Ovary (tissue), 9 donors: ENCODE results near the gene USH2A. TPM values are rescaled to one million over a fixed set of nuclear protein-coding genes. Genes with fewer than 3 reads are reported as not detected.
"Not testable (repeated sequence)": the region's sequence is repeated elsewhere in the genome, so short reads cannot be mapped to it uniquely, and the experiment has no call there.

Source experiments
- DNase-seq, 5 donors: peaks; one replicate each; pipeline ENCODE4 v3.0.0-alpha.2; 2019 to 2020
- H3K27ac ChIP-seq, 2 donors: fragments of 200-600 bp; one replicate each; pipeline versions ENCODE4 v1.5.1 to v1.8.0; 2019 to 2022
- H3K27me3 ChIP-seq: fragments of 200-600 bp; one replicate; pipeline ENCODE4 v1.8.0; 2022
- H3K36me3 ChIP-seq: fragments of 200-600 bp; sonication (generic); one replicate; pipeline ENCODE4 v1.5.1; 2019
- H3K4me1 ChIP-seq: one replicate; pipeline ENCODE4 v1.8.1; 2013; ENCODE audit warnings: mild to moderate bottlenecking, moderate library complexity; ENCODE audit not compliant: insufficient read depth
- H3K4me3 ChIP-seq: fragments of 200-600 bp; sonication (generic); one replicate; pipeline ENCODE4 v1.5.1; 2017
- H3K9me3 ChIP-seq, 2 donors: fragments of 200-600 bp in 1 of 2; sonication (generic) in 1 of 2; one replicate each; pipeline versions ENCODE4 v1.5.1 to v1.8.1; 2013 to 2019; ENCODE audit warnings: mild to moderate bottlenecking in 1 of 2, moderate library complexity in 1 of 2
- CTCF ChIP-seq, 3 donors: fragments of 450-650 bp in 2 of 3; fragments of 200-600 bp in 1 of 3; IDR thresholded peaks; one replicate each; pipeline versions ENCODE4 v1.5.1 to v1.8.0; 2016 to 2022; ENCODE audit warnings: antibody characterized with exemption in 3 of 3, mild to moderate bottlenecking in 1 of 3
- EP300 ChIP-seq: sonication (generic); formaldehyde crosslinking; IDR thresholded peaks from one replicate; pipeline ENCODE4 v1.6.1; 2017; ENCODE audit warnings: antibody characterized with exemption
- POLR2A ChIP-seq: fragments of 450-650 bp; IDR thresholded peaks from one replicate; pipeline ENCODE4 v1.6.1; 2017; ENCODE audit warnings: antibody characterized with exemption, mild to moderate bottlenecking, moderate library complexity
- WGBS, 3 donors: extraction: QIAGEN DNeasy Blood & Tissue Kit in 1 of 3; methylation state at CpG; one replicate each; pipeline versions ENCODE4 v1.1.5 to v1.1.7; 2013 to 2017; 5-methylcytosine and 5-hydroxymethylcytosine counted together
- intact Hi-C, 4 donors: fragments of 100-400 bp; cut with DNase I; formaldehyde crosslinking; loops; one replicate each; pipeline versions ENCODE4 v1.11.0 to v1.15.1; 2022 to 2023
- polyA plus RNA-seq, 2 donors: library from polyadenylated mRNA; stranded (reverse); fragments of 200-250 nt in 1 of 2; fragments of 350-450 nt in 1 of 2; fragmentation: Illumina TruSeq in 1 of 2; extraction: RNeasy Lipid Tissue Mini Kit (QIAGEN cat#74804) in 1 of 2; gene quantifications; one replicate each; pipeline ENCODE4 v1.2.3, GENCODE V29; 2013 to 2014
- total RNA-seq, 7 donors: library from RNA; depleted of rRNA in 2 of 7; stranded (reverse); fragments of >200 nt in 2 of 7; fragmentation: NEBNext Ultra II Directional in 3 of 7; extraction: Animal tissue kit (Norgen Biotek cat#: 25700) in 3 of 7; gene quantifications; one replicate each; pipeline versions ENCODE4 v1.1.0 to v1.2.4, GENCODE V29; 2016 to 2023
- donor health status: DM: no; HTN: no; CAD: no; lungs with moderate emphysema.
- donor health status: DM: no; HTN: no; CAD: no.
- donor health status: Bipolar disorder and iron deficiency.
- donor health status: DM: yes; HTN: yes; CAD: no.
- donor health status: DM: no; HTN: no; CAD: no.
- donor health status: DM: yes; HTN: yes; CAD: no.

Gene USH2A
- total and polyA plus RNA-seq, 9 donors: 0.01 to 0.11 TPM; not detected in 7

GRCh38 chr1:216368249-216368648 is 55.0 kb downstream of the USH2A start:
- Histone ChIP-seq H3K4me1 (no peaks in the 10 kb centered on the region), H3K27ac (no peak overlapping the region), H3K27me3 (no peaks in the 10 kb centered on the region), H3K36me3 (no peaks in the 10 kb centered on the region), H3K4me3 (no peak overlapping the region), H3K9me3 (no peaks in the 10 kb centered on the region)
- WGBS, 3 donors: 75 to 80% (median 78%) methylated on average over 2 of the region's 2 CpGs
- no peak for DNase-seq
- intact Hi-C loops: no loop called here
- no peak for TF ChIP-seq EP300

GRCh38 chr1:216366979-216367378 is 56.3 kb downstream of the USH2A start:
- no peak overlapping the region for H3K4me3 ChIP-seq
- H3K27me3 ChIP-seq: no peaks in the 10 kb centered on the region
- no peak for DNase-seq
- H3K36me3 ChIP-seq: no peaks in the 10 kb centered on the region
- H3K9me3 ChIP-seq: no peaks in the 10 kb centered on the region
- intact Hi-C loops: no loop called here
- no peak for TF ChIP-seq CTCF (IDR thresholded peaks at IDR 0.05)
- TF ChIP-seq EP300: no peak
- no peak for TF ChIP-seq POLR2A
- no peaks in the 10 kb centered on the region for H3K4me1 ChIP-seq
- no peak overlapping the region for H3K27ac ChIP-seq

GRCh38 chr1:216356945-216357344 is 66.3 kb downstream of the USH2A start:
- H3K36me3 ChIP-seq: no peaks in the 10 kb centered on the region
- H3K27me3 ChIP-seq: no peaks in the 10 kb centered on the region
- intact Hi-C loops: no loop called here
- H3K9me3 ChIP-seq: no peaks in the 10 kb centered on the region
- H3K4me1 ChIP-seq: no peaks in the 10 kb centered on the region
- TF ChIP-seq EP300: no peak
- TF ChIP-seq CTCF (IDR thresholded peaks at IDR 0.05): no peak
- no peak for TF ChIP-seq POLR2A
- no peak for DNase-seq
- 60 to 81% (median 63%) methylated on average over 2 of the region's 2 CpGs for WGBS, 3 donors
- H3K27ac ChIP-seq: no peak overlapping the region
- no peak overlapping the region for H3K4me3 ChIP-seq

DNA sequence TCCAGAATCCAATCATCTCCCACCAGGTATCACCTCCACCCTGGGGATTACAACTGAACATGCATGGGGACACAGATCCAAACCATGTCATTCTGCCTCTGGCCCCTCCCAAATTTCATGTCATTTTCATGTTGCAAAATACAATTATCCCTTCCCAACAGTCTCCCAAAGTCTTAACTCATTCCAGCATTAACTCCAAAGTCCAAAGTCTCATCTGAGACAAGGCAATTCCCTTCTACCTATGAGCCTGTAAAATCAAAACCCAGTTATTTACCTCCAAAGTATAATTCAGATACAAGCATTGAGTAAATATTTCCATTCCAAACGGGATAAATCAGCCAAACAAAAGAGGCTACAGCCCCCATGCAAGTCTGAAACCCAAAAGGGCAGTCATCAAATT is 73.1 kb downstream of the USH2A start:
- no peak for DNase-seq
- no peaks in the 10 kb centered on the region for H3K27me3 ChIP-seq
- no peaks in the 10 kb centered on the region for H3K4me1 ChIP-seq
- no peak for TF ChIP-seq CTCF (IDR thresholded peaks at IDR 0.05)
- TF ChIP-seq POLR2A: no peak
- no peak for TF ChIP-seq EP300
- H3K4me3 ChIP-seq: no peak overlapping the region
- H3K36me3 ChIP-seq: no peaks in the 10 kb centered on the region
- intact Hi-C loops: no loop called here
- WGBS, 3 donors: 27 to 53% (median 36%) methylated on average over 1 of the region's 1 CpG
- no peak overlapping the region for H3K27ac ChIP-seq
- no peaks in the 10 kb centered on the region for H3K9me3 ChIP-seq

DNA sequence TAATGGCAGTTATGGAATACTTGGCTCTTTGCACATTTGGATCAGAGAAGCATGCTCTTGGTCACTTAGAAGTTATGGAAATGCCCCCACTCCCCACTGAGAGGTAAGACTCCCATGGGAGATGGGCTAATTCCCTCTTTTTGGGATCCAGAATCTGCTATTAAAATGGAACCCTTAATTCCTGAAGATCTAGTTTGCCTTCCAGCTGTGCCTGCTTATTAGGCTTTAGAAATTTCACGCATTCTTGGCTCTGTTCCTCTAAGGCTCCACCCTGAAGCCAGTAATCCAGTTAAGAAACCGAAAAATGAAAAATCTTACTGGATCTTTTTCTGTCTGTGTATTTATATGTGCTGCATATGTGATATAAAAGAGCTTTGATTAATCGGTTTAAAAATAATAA is 76.7 kb downstream of the USH2A start:
- WGBS, 3 donors: 71 to 81% (median 75%) methylated on average over 3 of the region's 3 CpGs
- no peak overlapping the region for H3K4me3 ChIP-seq
- H3K4me1 ChIP-seq: no peaks in the 10 kb centered on the region
- no peak overlapping the region for H3K27ac ChIP-seq
- no peaks in the 10 kb centered on the region for H3K27me3 ChIP-seq
- no peaks in the 10 kb centered on the region for H3K36me3 ChIP-seq
- intact Hi-C loops: no loop called here
- DNase-seq: no peak
- no peaks in the 10 kb centered on the region for H3K9me3 ChIP-seq
- TF ChIP-seq CTCF (IDR thresholded peaks at IDR 0.05) (no peak), POLR2A (no peak), EP300 (no peak)

GRCh38 chr1:216340542-216340941 is 82.7 kb downstream of the USH2A start:
- DNase-seq, H3K27ac ChIP-seq, H3K36me3 ChIP-seq, H3K9me3 ChIP-seq, H3K27me3 ChIP-seq, H3K4me1 ChIP-seq, intact Hi-C loops, H3K4me3 ChIP-seq: not testable (repeated sequence)
- WGBS, 3 donors: 70 to 74% (median 70%) methylated on average over 5 of the region's 5 CpGs
